GM23338 (cell line): ENCODE results near the gene GCFC2. TPM values are rescaled to one million over a fixed set of nuclear protein-coding genes. Genes with fewer than 3 reads are reported as not detected.

ENCODE experiments used
- ATAC-seq: fragments of 200-7000 bp; cut with Tn5 transposase; 3 replicates; pipeline ENCODE4 v1.9.1; 2020
- DNase-seq: peaks from one replicate; pipeline ENCODE4 v3.0.0-alpha.2; 2015; ENCODE audit warnings: low spot score
- H2AFZ ChIP-seq: fragments of 200-600 bp; sonication (generic); 2 replicates; pipeline ENCODE4 v1.8.0; 2016; ENCODE audit warnings: antibody characterized with exemption, mild to moderate bottlenecking, moderate library complexity
- H3F3A ChIP-seq: fragments of 200-600 bp; sonication (generic); replicated peaks from 2 replicates; pipeline ENCODE4 v1.8.0; 2017; ENCODE audit warnings: antibody characterized with exemption, mixed run types, low read depth
- H3K27ac ChIP-seq: fragments of 200-600 bp; sonication (generic); 2 replicates; pipeline ENCODE4 v1.6.1; 2016; ENCODE audit warnings: low read depth
- H3K27me3 ChIP-seq: fragments of 200-600 bp; sonication (generic); 2 replicates; pipeline ENCODE4 v1.8.0; 2016; ENCODE audit warnings: mild to moderate bottlenecking, mixed run types, moderate library complexity; ENCODE audit not compliant: insufficient read depth
- H3K36me3 ChIP-seq: fragments of 200-600 bp; sonication (generic); 2 replicates; pipeline ENCODE4 v1.8.0; 2016; ENCODE audit warnings: mild to moderate bottlenecking; ENCODE audit not compliant: insufficient read depth
- H3K4me1 ChIP-seq: fragments of 200-600 bp; sonication (generic); 2 replicates; pipeline ENCODE4 v1.8.0; 2016; ENCODE audit warnings: mild to moderate bottlenecking, moderate library complexity; ENCODE audit not compliant: insufficient read depth
- H3K4me2 ChIP-seq: fragments of 200-600 bp; sonication (generic); 2 replicates; pipeline ENCODE4 v1.7.1; 2017; ENCODE audit warnings: mixed run types
- H3K4me3 ChIP-seq: fragments of 200-600 bp; sonication (generic); 2 replicates; pipeline ENCODE4 v1.6.1; 2016; ENCODE audit warnings: mixed run types
- H3K79me2 ChIP-seq: fragments of 200-600 bp; sonication (generic); replicated peaks from 2 replicates; pipeline ENCODE4 v1.8.0; 2017; ENCODE audit warnings: mild to moderate bottlenecking; ENCODE audit not compliant: insufficient read depth
- H3K9me2 ChIP-seq: fragments of 200-600 bp; sonication (generic); 2 replicates; pipeline ENCODE4 v1.8.0; 2017; ENCODE audit not compliant: insufficient read depth
- H4K20me1 ChIP-seq: fragments of 200-600 bp; sonication (generic); replicated peaks from 2 replicates; pipeline ENCODE4 v1.8.0; 2017; ENCODE audit warnings: mild to moderate bottlenecking; ENCODE audit not compliant: insufficient read depth
- H3K27ac Mint-ChIP-seq: 2 replicates; pipeline ENCODE4 v1.8.0; 2020; ENCODE audit warnings: inconsistent platforms, mild to moderate bottlenecking, moderate library complexity, mixed read lengths
- H3K27me3 Mint-ChIP-seq: 3 replicates; pipeline ENCODE4 v1.8.0; 2022; ENCODE audit warnings: low read depth, mild to moderate bottlenecking, moderate library complexity, mixed read lengths, inconsistent platforms; ENCODE audit not compliant: insufficient read depth, poor library complexity
- H3K36me3 Mint-ChIP-seq: 3 replicates; pipeline ENCODE4 v1.8.0; 2021; ENCODE audit warnings: low read depth, mild to moderate bottlenecking, inconsistent platforms, moderate library complexity, mixed read lengths
- H3K4me1 Mint-ChIP-seq: 3 replicates; pipeline ENCODE4 v1.8.0; 2020; ENCODE audit warnings: mild to moderate bottlenecking, inconsistent platforms, mixed read lengths
- H3K4me3 Mint-ChIP-seq: 3 replicates; pipeline ENCODE4 v1.8.0; 2021; ENCODE audit warnings: moderate library complexity, mild to moderate bottlenecking, inconsistent platforms, mixed read lengths
- H3K9me3 Mint-ChIP-seq: 3 replicates; pipeline ENCODE4 v1.8.0; 2020; ENCODE audit warnings: moderate library complexity, mild to moderate bottlenecking, inconsistent platforms, mixed read lengths
- CTCF ChIP-seq, 2 experiments: fragments of 200-600 bp in 1 of 2; sonication (generic) in 1 of 2; conservative IDR thresholded peaks; 2 replicates each; pipeline versions ENCODE4 v1.5.1 to v1.6.1; 2016 to 2017; ENCODE audit warnings: antibody characterized with exemption in 2 of 2, low read depth in 2 of 2, mild to moderate bottlenecking in 2 of 2, moderate library complexity in 1 of 2
- ZNF114 ChIP-seq: fragments of 250-450 bp; sonication (Bioruptor Pico); IDR thresholded peaks from 2 replicates; pipeline ENCODE4 v1.5.0; 2020; ENCODE audit warnings: mild to moderate bottlenecking, moderate library complexity
- ZNF331 ChIP-seq: fragments of 250-450 bp; sonication (Bioruptor Pico); IDR thresholded peaks from 2 replicates; pipeline ENCODE4 v1.5.0; 2020; ENCODE audit warnings: low read depth, mild to moderate bottlenecking, moderate library complexity
- polyA plus RNA-seq: library from polyadenylated mRNA; unstranded; fragments of >200 nt; fragmentation: Nextera tagmentation; extraction: Ambion mirVana; gene quantifications from 2 replicates; pipeline ENCODE4 v1.2.1, GENCODE V29; 2016
- small RNA-seq: library from RNA; depleted of rRNA; stranded (forward); fragments of <200 nt; gene quantifications from one replicate; pipeline ENCODE3, GENCODE V24; 2014; ENCODE audit warnings: low replicate concordance
- total RNA-seq: library from RNA; depleted of rRNA; stranded (reverse); fragments of >200 nt; shearing (Covaris generic); gene quantifications from 2 replicates; pipeline ENCODE4 v1.2.3, GENCODE V29; 2014; rRNA removed

The GCFC2 gene
- total and polyA plus RNA-seq, 2 experiments from 2014 or later = 23.8 to 26.2 TPM

GRCh38 chr2:75612862-75613243, 97.9 kb downstream of the GCFC2 start:
- H3K36me3 Mint-ChIP-seq = no peaks in the 10 kb centered on the region
- H3K27ac ChIP-seq = no peak overlapping the region
- H3K4me2 ChIP-seq = no peak overlapping the region
- no peaks in the 10 kb centered on the region for H3K36me3 ChIP-seq
- H3K9me2 ChIP-seq = no peaks in the 10 kb centered on the region; the same call in 1 of the 2 replicates
- no peak overlapping the region for H3K4me3 Mint-ChIP-seq
- H3K27me3 ChIP-seq = no peaks in the 10 kb centered on the region
- H3K27me3 Mint-ChIP-seq = peaks cover 4% of the 10 kb centered on the region
- H3F3A ChIP-seq = no peaks in the 10 kb centered on the region
- no peak for TF ChIP-seq ZNF331 (CRISPR knock-in tag)
- no peak for TF ChIP-seq ZNF114 (CRISPR knock-in tag)
- TF ChIP-seq CTCF (conservative IDR thresholded peaks at IDR 0.05; ENCODE audit: low read depth in 2 of 2) = no peak
- peaks cover 4% of the 10 kb centered on the region for H3K4me1 Mint-ChIP-seq
- no peaks in the 10 kb centered on the region for H4K20me1 ChIP-seq
- H3K27ac Mint-ChIP-seq = no peak overlapping the region
- ATAC-seq (no peak), DNase-seq (no peak)
- H3K9me3 Mint-ChIP-seq = no peaks in the 10 kb centered on the region; the same call in 2 of the 3 replicates
- no peaks in the 10 kb centered on the region for H3K79me2 ChIP-seq
- H3K4me1 ChIP-seq = peaks cover 6% of the 10 kb centered on the region; the same call in 1 of the 2 replicates
- no peak overlapping the region for H2AFZ ChIP-seq
- no peak overlapping the region for H3K4me3 ChIP-seq

Small RNAs within 50 kb of the gene (small RNA-seq; reads per million reads assigned to genes)
- not detected for gene RF00012

Other genes with a start within 250 kb of the GCFC2 start
- gene EVA1A, start 150.0 kb downstream of the GCFC2 start, total RNA-seq = 7.9 and 8.5 TPM in 2 replicates
- gene EVA1A, start 150.0 kb downstream of the GCFC2 start, polyA plus RNA-seq = 4.6 and 5.0 TPM in 2 replicates
- gene MRPL19, start 64.1 kb downstream of the GCFC2 start, total RNA-seq = 65.5 and 85.5 TPM in 2 replicates
- 131 and 149 TPM in 2 replicates for gene MRPL19, start 64.1 kb downstream of the GCFC2 start, polyA plus RNA-seq